Calu3 (cell line): Measurements from ENCODE around the gene NCBP2. TPM values are rescaled to one million over a fixed set of nuclear protein-coding genes. Genes with fewer than 3 reads are reported as not detected.

Experiments
- Bru-seq: library from RNA; stranded (reverse); fragments of 400-500 nt; gene quantifications from one replicate; lab custom pipeline; 2021; lab: Mats Ljungman, UMichigan
- BruChase-seq, 2 experiments: library from RNA; stranded (reverse); fragments of 400-500 nt; gene quantifications; one replicate each; lab custom pipeline; 2021; lab: Mats Ljungman, UMichigan
- BruUV-seq: library from RNA; stranded (reverse); fragments of 400-500 nt; replicated peaks from 2 replicates; lab custom pipeline; 2021; lab: Mats Ljungman, UMichigan
- CTCF ChIA-PET: fragments of 300-600 bp; sonication (Branson Sonifier 250); formaldehyde crosslinking; loops from one replicate; lab custom pipeline; 2022; ENCODE audit warnings: antibody characterized with exemption; lab: Charles Lee
- DNase-seq: peaks from one replicate; pipeline ENCODE4 v3.0.0; 2022
- H3K27ac Mint-ChIP-seq: one replicate; pipeline ENCODE4 v1.8.0; 2022; ENCODE audit warnings: mixed read lengths; ENCODE audit not compliant: unreplicated experiment
- H3K27me3 Mint-ChIP-seq: one replicate; pipeline ENCODE4 v1.8.0; 2022; ENCODE audit warnings: mixed read lengths; ENCODE audit not compliant: unreplicated experiment
- H3K36me3 Mint-ChIP-seq: one replicate; pipeline ENCODE4 v1.8.0; 2022; ENCODE audit warnings: mild to moderate bottlenecking, moderate library complexity, mixed read lengths; ENCODE audit not compliant: insufficient read depth, unreplicated experiment
- H3K4me1 Mint-ChIP-seq: one replicate; pipeline ENCODE4 v1.8.0; 2022; ENCODE audit warnings: mild to moderate bottlenecking, low read depth, mixed read lengths; ENCODE audit not compliant: unreplicated experiment
- H3K4me3 Mint-ChIP-seq: one replicate; pipeline ENCODE4 v1.8.0; 2022; ENCODE audit warnings: mild to moderate bottlenecking, low read depth, moderate library complexity, mixed read lengths; ENCODE audit not compliant: unreplicated experiment
- H3K9me3 Mint-ChIP-seq: one replicate; pipeline ENCODE4 v1.8.0; 2022; ENCODE audit warnings: low read depth, mixed read lengths; ENCODE audit not compliant: unreplicated experiment
- intact Hi-C: fragments of 100-400 bp; cut with micrococcal nuclease; formaldehyde crosslinking; loops from one replicate; pipeline ENCODE4 v1.10.0; 2022; ENCODE audit not compliant: unreplicated experiment
- long read RNA-seq: library from polyadenylated mRNA; stranded (forward); transcript quantifications from one replicate; pipeline ENCODE4 v2.0.0, GENCODE V29; 2022
- total RNA-seq: library from RNA; stranded (reverse); gene quantifications from 2 replicates; pipeline ENCODE4 v1.2.3, GENCODE V29; 2022
- TF ChIP-seq, protein P1 (sequence below): fragments of 200-600 bp; IDR thresholded peaks from one replicate; pipeline ENCODE4 v1.8.0; 2022; ENCODE audit warnings: antibody characterized with exemption; ENCODE audit not compliant: unreplicated experiment

NCBP2 gene
- total RNA-seq = 67.1 and 71.5 TPM in 2 replicates
- Bru-seq, nascent RNA = percentile 95 among the genes with signal in this experiment
- percentile 98 among the genes with signal in this experiment for BruChase-seq, experiment 1, labeled RNA remaining after a 6-hour chase
- BruChase-seq, experiment 2, labeled RNA remaining after a 2-hour chase = percentile 98 among the genes with signal in this experiment
- long read RNA-seq, full-length matches to known transcripts = 124 of 131 reads
- long read RNA-seq, partial matches to known transcripts = 3 of 131 reads
- long read RNA-seq, other reads (novel, unspliced or antisense) = 4 of 131 reads

DNA sequence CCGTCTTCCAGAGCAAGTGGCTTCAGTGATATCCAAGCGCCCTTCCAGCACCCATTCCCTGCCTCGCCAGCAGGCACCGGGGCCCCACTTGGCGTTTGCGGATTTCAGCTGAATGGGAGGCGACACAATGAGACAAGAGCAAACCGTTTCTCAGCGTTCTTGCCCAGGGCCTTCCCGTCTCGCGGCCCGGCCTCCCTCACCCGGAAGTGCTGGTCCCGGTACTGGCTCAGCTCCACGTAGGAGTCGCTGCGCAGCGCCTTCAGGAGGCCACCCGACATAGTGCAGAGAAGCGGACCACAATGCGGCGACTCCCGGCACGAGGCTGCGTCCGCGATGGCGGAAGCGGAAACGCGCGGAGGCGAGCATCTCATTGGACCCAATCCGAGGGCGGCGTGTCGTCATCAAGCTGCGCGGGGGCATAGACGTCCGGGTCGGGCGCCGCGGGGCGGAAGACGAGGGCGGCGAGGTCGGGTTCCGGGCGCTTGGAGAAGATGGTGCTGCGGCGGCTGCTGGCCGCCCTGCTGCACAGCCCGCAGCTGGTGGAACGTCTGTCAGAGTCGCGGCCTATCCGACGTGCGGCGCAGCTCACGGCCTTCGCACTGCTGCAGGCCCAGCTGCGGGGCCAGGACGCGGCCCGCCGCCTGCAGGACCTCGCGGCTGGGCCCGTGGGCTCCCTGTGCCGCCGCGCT lies at the start of gene NCBP2:
Gene NCBP2, minus strand, starts transcription at position 303 of the 689 bp plus-strand sequence. Its CDS starts 25 bp downstream, at position 278.
- peaks cover 9% of the 10 kb centered on the region for H3K4me1 Mint-ChIP-seq
- intact Hi-C loops = loop anchor here (5.0 to 10.0 kb wide), 2 partner anchors 105 to 338 kb away; no protein-coding TSS in a partner anchor
- TF ChIP-seq, protein P1, sequence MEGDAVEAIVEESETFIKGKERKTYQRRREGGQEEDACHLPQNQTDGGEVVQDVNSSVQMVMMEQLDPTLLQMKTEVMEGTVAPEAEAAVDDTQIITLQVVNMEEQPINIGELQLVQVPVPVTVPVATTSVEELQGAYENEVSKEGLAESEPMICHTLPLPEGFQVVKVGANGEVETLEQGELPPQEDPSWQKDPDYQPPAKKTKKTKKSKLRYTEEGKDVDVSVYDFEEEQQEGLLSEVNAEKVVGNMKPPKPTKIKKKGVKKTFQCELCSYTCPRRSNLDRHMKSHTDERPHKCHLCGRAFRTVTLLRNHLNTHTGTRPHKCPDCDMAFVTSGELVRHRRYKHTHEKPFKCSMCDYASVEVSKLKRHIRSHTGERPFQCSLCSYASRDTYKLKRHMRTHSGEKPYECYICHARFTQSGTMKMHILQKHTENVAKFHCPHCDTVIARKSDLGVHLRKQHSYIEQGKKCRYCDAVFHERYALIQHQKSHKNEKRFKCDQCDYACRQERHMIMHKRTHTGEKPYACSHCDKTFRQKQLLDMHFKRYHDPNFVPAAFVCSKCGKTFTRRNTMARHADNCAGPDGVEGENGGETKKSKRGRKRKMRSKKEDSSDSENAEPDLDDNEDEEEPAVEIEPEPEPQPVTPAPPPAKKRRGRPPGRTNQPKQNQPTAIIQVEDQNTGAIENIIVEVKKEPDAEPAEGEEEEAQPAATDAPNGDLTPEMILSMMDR = peak; percentile 52
- DNase-seq = peak; percentile 99
- BruUV-seq = no TSS peak
- no peaks in the 10 kb centered on the region for H3K27me3 Mint-ChIP-seq
- no peaks in the 10 kb centered on the region for H3K9me3 Mint-ChIP-seq
- peak within 1 kb of the TSS; percentile 96 for H3K4me3 Mint-ChIP-seq
- CTCF ChIA-PET = interaction anchor here (0.6 to 2.0 kb wide), 6 partner anchors 19 to 374 kb away, joined by 3 to 12 read pairs (median 4); partner anchors contain the start of genes FBXO45 and WDR53
- H3K36me3 Mint-ChIP-seq = peaks cover 85% of the 10 kb centered on the region
- H3K27ac Mint-ChIP-seq = peak within 1 kb of the TSS; percentile 97

GRCh38 chr3:196991581-196992460 lies 49.5 kb upstream of the NCBP2 start:
- no peak overlapping the region for H3K27ac Mint-ChIP-seq
- CTCF ChIA-PET = no interaction called here
- TF ChIP-seq, protein P1 = no peak
- intact Hi-C loops = no loop called here
- H3K36me3 Mint-ChIP-seq = no peaks in the 10 kb centered on the region
- no peak for DNase-seq
- no TSS peak for BruUV-seq
- no peaks in the 10 kb centered on the region for H3K9me3 Mint-ChIP-seq
- no peaks in the 10 kb centered on the region for H3K4me1 Mint-ChIP-seq
- H3K27me3 Mint-ChIP-seq = peaks cover 34% of the 10 kb centered on the region
- H3K4me3 Mint-ChIP-seq = no peak overlapping the region

DNA sequence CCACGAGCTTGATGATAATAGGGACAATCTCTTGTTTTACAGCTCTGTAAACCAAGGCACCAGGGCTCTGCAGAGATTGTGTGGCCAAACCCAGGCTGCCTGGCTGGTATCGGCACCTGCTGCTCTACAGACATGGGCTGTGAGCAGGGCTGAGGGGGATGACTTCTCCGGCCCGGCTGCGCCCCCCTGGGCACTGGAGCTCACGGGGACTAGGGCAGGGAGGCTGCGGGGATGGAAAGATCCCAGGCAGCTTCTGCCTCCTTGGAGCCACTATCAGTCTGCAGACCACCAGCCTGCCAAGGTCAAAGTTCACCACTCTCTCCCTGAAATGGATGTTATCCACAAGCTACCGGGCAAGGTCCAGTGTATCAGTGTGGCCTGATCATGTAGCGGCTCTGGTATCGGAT lies 48.3 kb upstream of the NCBP2 start:
- no TSS peak for BruUV-seq
- H3K4me1 Mint-ChIP-seq = no peaks in the 10 kb centered on the region
- H3K9me3 Mint-ChIP-seq = no peaks in the 10 kb centered on the region
- H3K36me3 Mint-ChIP-seq = no peaks in the 10 kb centered on the region
- CTCF ChIA-PET = no interaction called here
- intact Hi-C loops = no loop called here
- H3K27me3 Mint-ChIP-seq = peaks cover 34% of the 10 kb centered on the region
- TF ChIP-seq, protein P1 = no peak
- H3K4me3 Mint-ChIP-seq = no peak overlapping the region
- H3K27ac Mint-ChIP-seq = no peak overlapping the region
- DNase-seq = no peak

DNA sequence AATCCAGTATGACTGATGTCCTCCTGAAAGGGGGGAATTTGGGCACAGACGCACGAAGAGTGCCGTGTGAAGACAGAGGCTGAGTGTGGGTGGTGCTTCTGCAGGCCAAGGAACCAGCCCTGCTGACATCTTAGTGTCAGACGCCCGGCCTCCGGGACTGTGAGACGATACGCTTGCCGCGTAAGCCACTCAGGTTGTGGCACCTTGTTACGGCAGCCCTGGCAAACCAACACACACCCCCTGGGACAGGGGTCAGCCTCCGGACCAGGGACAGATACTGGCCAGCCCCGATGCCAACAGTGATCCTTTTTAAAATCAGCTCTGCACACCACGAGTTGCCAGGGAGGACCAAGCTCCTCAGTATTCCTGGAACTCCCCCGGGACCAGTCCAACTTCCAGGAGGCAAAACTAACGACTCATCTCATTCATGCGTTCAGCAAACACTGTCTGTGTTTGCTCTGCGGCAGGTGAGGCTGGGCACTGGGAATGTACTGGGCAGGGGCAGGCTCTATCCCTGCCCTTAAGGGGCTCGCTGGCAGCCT lies 47.5 kb upstream of the NCBP2 start:
- BruUV-seq = no TSS peak

More for the DNA sequence above, 47.5 kb upstream of the NCBP2 start:
- intact Hi-C loops = no loop called here
- no peaks in the 10 kb centered on the region for H3K36me3 Mint-ChIP-seq
- no peak for DNase-seq
- TF ChIP-seq, protein P1 = no peak
- no peak overlapping the region for H3K27ac Mint-ChIP-seq
- no peak overlapping the region for H3K4me3 Mint-ChIP-seq
- no peaks in the 10 kb centered on the region for H3K4me1 Mint-ChIP-seq
- peaks cover 42% of the 10 kb centered on the region for H3K27me3 Mint-ChIP-seq
- no peaks in the 10 kb centered on the region for H3K9me3 Mint-ChIP-seq
- CTCF ChIA-PET = no interaction called here
